ENCODE results near the gene PIANP. TPM values are rescaled to one million over a fixed set of nuclear protein-coding genes. Genes with fewer than 3 reads are reported as not detected.

PIANP gene
- total RNA-seq, 1 experiment from 2014 or later = not detected

GRCh38 chr12:6667559-6668210 is 32.9 kb downstream of the PIANP start:
- Mint-ChIP-seq H3K4me3 (ENCODE audit: low read depth, unreplicated experiment) (no peak overlapping the region), H3K27me3 (ENCODE audit: unreplicated experiment) (no peaks in the 10 kb centered on the region), H3K36me3 (ENCODE audit: insufficient read depth, unreplicated experiment) (peaks cover 56% of the 10 kb centered on the region), H3K4me1 (ENCODE audit: low read depth, unreplicated experiment) (no peaks in the 10 kb centered on the region), H3K9me3 (ENCODE audit: low read depth, unreplicated experiment) (no peaks in the 10 kb centered on the region), H3K27ac (ENCODE audit: unreplicated experiment) (no peak overlapping the region)
- BruUV-seq (replicated peaks) = no TSS peak
- peak; percentile 33 for DNase-seq
- intact Hi-C loops (cut with micrococcal nuclease; ENCODE audit: unreplicated experiment) = no loop called here
- CTCF ChIA-PET = no interaction called here
- TF ChIP-seq CTCF (IDR thresholded peaks at IDR 0.05; ENCODE audit: unreplicated experiment) = peak; percentile 16

GRCh38 chr12:6666211-6666610 is 34.4 kb downstream of the PIANP start:
- Mint-ChIP-seq H3K9me3 (ENCODE audit: low read depth, unreplicated experiment) (no peaks in the 10 kb centered on the region), H3K4me3 (ENCODE audit: low read depth, unreplicated experiment) (no peak overlapping the region), H3K36me3 (ENCODE audit: insufficient read depth, unreplicated experiment) (peaks cover 46% of the 10 kb centered on the region), H3K27me3 (ENCODE audit: unreplicated experiment) (no peaks in the 10 kb centered on the region), H3K4me1 (ENCODE audit: low read depth, unreplicated experiment) (peaks cover 10% of the 10 kb centered on the region), H3K27ac (ENCODE audit: unreplicated experiment) (no peak overlapping the region)
- no peak for DNase-seq
- CTCF ChIA-PET = no interaction called here
- intact Hi-C loops (cut with micrococcal nuclease; ENCODE audit: unreplicated experiment) = no loop called here
- no TSS peak for BruUV-seq (replicated peaks)
- no peak for TF ChIP-seq CTCF (IDR thresholded peaks at IDR 0.05; ENCODE audit: unreplicated experiment)

GRCh38 chr12:6664902-6665301 is 35.7 kb downstream of the PIANP start:
- Mint-ChIP-seq H3K36me3 (ENCODE audit: insufficient read depth, unreplicated experiment) (peaks cover 36% of the 10 kb centered on the region), H3K4me1 (ENCODE audit: low read depth, unreplicated experiment) (peaks cover 10% of the 10 kb centered on the region), H3K4me3 (ENCODE audit: low read depth, unreplicated experiment) (no peak overlapping the region), H3K27me3 (ENCODE audit: unreplicated experiment) (no peaks in the 10 kb centered on the region), H3K27ac (ENCODE audit: unreplicated experiment) (no peak overlapping the region), H3K9me3 (ENCODE audit: low read depth, unreplicated experiment) (no peaks in the 10 kb centered on the region)
- intact Hi-C loops (cut with micrococcal nuclease; ENCODE audit: unreplicated experiment) = loop anchor here (5.0 kb wide), 1 partner anchor 57 kb away; the partner anchor contains the start of gene COPS7A
- BruUV-seq (replicated peaks) = no TSS peak
- no peak for DNase-seq
- TF ChIP-seq CTCF (IDR thresholded peaks at IDR 0.05; ENCODE audit: unreplicated experiment) = no peak
- CTCF ChIA-PET = no interaction called here

GRCh38 chr12:6662906-6663742 is 37.5 kb downstream of the PIANP start, which contains the start of gene ING4:
Gene ING4 (minus strand): TSS chr12:6663119. CDS start chr12:6663101, 18 bp downstream.
- H3K4me1 Mint-ChIP-seq (ENCODE audit: low read depth, unreplicated experiment) = peaks cover 10% of the 10 kb centered on the region
- H3K9me3 Mint-ChIP-seq (ENCODE audit: low read depth, unreplicated experiment) = no peaks in the 10 kb centered on the region
- CTCF ChIA-PET = no interaction called here
- peak within 1 kb of the TSS; percentile 86 for H3K4me3 Mint-ChIP-seq (ENCODE audit: low read depth, unreplicated experiment)
- H3K27me3 Mint-ChIP-seq (ENCODE audit: unreplicated experiment) = no peaks in the 10 kb centered on the region
- TF ChIP-seq CTCF (IDR thresholded peaks at IDR 0.05; ENCODE audit: unreplicated experiment) = no peak
- H3K27ac Mint-ChIP-seq (ENCODE audit: unreplicated experiment) = peak within 1 kb of the TSS; percentile 92
- H3K36me3 Mint-ChIP-seq (ENCODE audit: insufficient read depth, unreplicated experiment) = peaks cover 34% of the 10 kb centered on the region
- intact Hi-C loops (cut with micrococcal nuclease; ENCODE audit: unreplicated experiment) = loop anchor here (5.0 kb wide), 1 partner anchor 59 kb away; the partner anchor contains the start of gene COPS7A
- DNase-seq = peak; percentile 94
- BruUV-seq (replicated peaks) = no TSS peak
